HepG2 (cell line): ENCODE measurements around the gene DAB2IP. TPM values are rescaled to one million over a fixed set of nuclear protein-coding genes. Genes with fewer than 3 reads are reported as not detected.

Source experiments
- HMGXB4 ChIP-seq, 2 experiments: sonication (generic) in 1 of 2; formaldehyde crosslinking in 1 of 2; IDR thresholded peaks; 2 replicates each; pipeline versions ENCODE4 v1.4.0 to v1.6.1; 2018 to 2020; ENCODE audit warnings: missing genetic modification reagents in 2 of 2, borderline replicate concordance in 1 of 2, low read depth in 1 of 2, mild to moderate bottlenecking in 1 of 2, missing biosample characterization in 1 of 2
- KLF12 ChIP-seq: sonication (generic); formaldehyde crosslinking; IDR thresholded peaks from 2 replicates; pipeline ENCODE4 v1.4.0; 2020; ENCODE audit warnings: missing genetic modification reagents, borderline replicate concordance
- KLF9 ChIP-seq: IDR thresholded peaks from 2 replicates; pipeline ENCODE4 v1.6.1; 2016; ENCODE audit warnings: low read depth
- NR3C1 ChIP-seq: sonication (generic); formaldehyde crosslinking; IDR thresholded peaks from 2 replicates; pipeline ENCODE4 v1.4.0; 2020; ENCODE audit warnings: missing genetic modification reagents
- SALL2 ChIP-seq: sonication (generic); formaldehyde crosslinking; IDR thresholded peaks from 2 replicates; pipeline ENCODE4 v1.8.1; 2023; ENCODE audit warnings: mild to moderate bottlenecking, missing genetic modification reagents, inconsistent platforms
- ZBTB7A ChIP-seq: sonication (generic); formaldehyde crosslinking; IDR thresholded peaks from 2 replicates; pipeline ENCODE4 v1.8.0; 2022; ENCODE audit warnings: mild to moderate bottlenecking, missing genetic modification reagents
- ZFX ChIP-seq: sonication (generic); formaldehyde crosslinking; IDR thresholded peaks from 2 replicates; pipeline ENCODE4 v1.4.0; 2020; ENCODE audit warnings: mild to moderate bottlenecking, low read depth, missing genetic modification reagents, moderate library complexity
- ZKSCAN1 ChIP-seq: fragments of 150-350 bp; IDR thresholded peaks from 2 replicates; pipeline ENCODE4 v1.6.1; 2014; ENCODE audit warnings: low read length
- ZNF180 ChIP-seq: sonication (generic); formaldehyde crosslinking; IDR thresholded peaks from 2 replicates; pipeline ENCODE4 v1.4.0; 2020; ENCODE audit warnings: low read depth, missing genetic modification reagents, borderline replicate concordance
- ZNF878 ChIP-seq: sonication (generic); formaldehyde crosslinking; IDR thresholded peaks from 2 replicates; pipeline ENCODE4 v1.8.1; 2023; ENCODE audit warnings: mild to moderate bottlenecking, missing genetic modification reagents, moderate library complexity
- polyA plus RNA-seq, 8 experiments: library from polyadenylated mRNA; depleted of rRNA in 3 of 8; stranded (reverse) in 7 of 8; unstranded in 1 of 8; fragments of >200 nt; fragmentation: Illumina TruSeq in 4 of 8; extraction: Trizol in 4 of 8; gene quantifications; 2 replicates each; pipeline versions ENCODE4 v1.2.1 to v1.2.3, GENCODE V29; 2011 to 2016; ENCODE audit warnings: low read depth in 4 of 8, missing spikeins in 1 of 8, mixed read lengths in 1 of 8; ENCODE audit not compliant: insufficient read depth in 1 of 8
- total RNA-seq, 5 experiments: library from RNA; depleted of rRNA; stranded (reverse); fragments of >200 nt; fragmentation: Illumina TruSeq; extraction: Trizol; gene quantifications; 2 replicates each; pipeline ENCODE4 v1.2.3, GENCODE V29; 2016; ENCODE audit warnings: low read depth in 1 of 5
- TF ChIP-seq, protein P1 (sequence below): IDR thresholded peaks from 2 replicates; pipeline ENCODE4 v1.6.1; 2016; ENCODE audit warnings: control low read depth
- TF ChIP-seq, protein P2 (sequence below): sonication (generic); formaldehyde crosslinking; IDR thresholded peaks from 2 replicates; pipeline ENCODE4 v1.4.0; 2020; ENCODE audit warnings: mild to moderate bottlenecking, missing genetic modification reagents
- TF ChIP-seq, protein P3 (sequence below): sonication (generic); formaldehyde crosslinking; IDR thresholded peaks from 2 replicates; pipeline ENCODE4 v1.5.1; 2020; ENCODE audit warnings: missing genetic modification reagents, mild to moderate bottlenecking, borderline replicate concordance
- TF ChIP-seq, protein P4 (sequence below): IDR thresholded peaks from 2 replicates; pipeline ENCODE4 v1.6.1; 2016; ENCODE audit warnings: low read depth, missing genetic modification reagents, missing compliant biosample characterization
- TF ChIP-seq, protein P5 (sequence below): IDR thresholded peaks from 2 replicates; pipeline ENCODE4 v1.6.1; 2016; ENCODE audit warnings: missing compliant biosample characterization, missing genetic modification reagents, borderline replicate concordance
- TF ChIP-seq, protein P6 (sequence below): sonication (generic); formaldehyde crosslinking; IDR thresholded peaks from 2 replicates; pipeline ENCODE4 v1.4.0; 2020; ENCODE audit warnings: missing genetic modification reagents

DAB2IP gene
- total and polyA plus RNA-seq, 2 of the 13 experiments (the other 11 are each of a cell fraction or from before 2014, with no cell fraction given): 25.3 to 37.9 TPM

DNA sequence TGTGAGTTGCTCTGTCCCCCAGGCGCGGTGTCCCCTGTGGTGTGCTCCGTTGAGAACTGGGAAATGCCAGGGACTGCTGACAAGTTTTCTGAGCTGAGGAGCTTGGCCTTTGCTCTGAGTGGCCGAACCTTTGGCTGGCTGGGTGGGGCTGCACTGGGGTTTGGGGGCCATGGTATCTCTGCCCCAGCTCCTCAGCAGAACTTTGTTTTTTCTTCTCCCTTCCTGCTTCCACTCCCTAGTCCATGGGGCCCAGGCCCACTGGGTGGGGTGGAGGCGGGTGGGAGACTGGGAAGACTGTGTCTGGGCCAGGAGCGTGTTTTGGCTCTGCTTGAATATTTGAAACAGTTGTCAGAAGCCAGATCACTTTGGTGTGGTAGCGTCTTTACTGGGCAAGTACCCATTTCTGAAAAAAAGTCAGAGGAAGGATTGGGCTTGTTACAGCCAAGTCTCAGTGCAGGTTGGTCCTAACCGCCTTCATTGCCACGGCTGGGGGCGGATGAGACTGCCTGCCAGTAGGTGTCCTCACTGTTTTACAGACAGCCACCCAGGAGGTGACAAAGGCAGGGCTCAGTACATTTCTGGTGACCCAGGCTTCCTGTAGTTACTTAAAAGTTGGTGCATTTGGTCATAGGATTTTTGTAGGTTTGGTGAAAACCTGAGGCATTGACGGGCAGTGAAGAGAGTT lies 92.7 kb downstream of the DAB2IP start (continued):
- TF ChIP-seq, protein P1, sequence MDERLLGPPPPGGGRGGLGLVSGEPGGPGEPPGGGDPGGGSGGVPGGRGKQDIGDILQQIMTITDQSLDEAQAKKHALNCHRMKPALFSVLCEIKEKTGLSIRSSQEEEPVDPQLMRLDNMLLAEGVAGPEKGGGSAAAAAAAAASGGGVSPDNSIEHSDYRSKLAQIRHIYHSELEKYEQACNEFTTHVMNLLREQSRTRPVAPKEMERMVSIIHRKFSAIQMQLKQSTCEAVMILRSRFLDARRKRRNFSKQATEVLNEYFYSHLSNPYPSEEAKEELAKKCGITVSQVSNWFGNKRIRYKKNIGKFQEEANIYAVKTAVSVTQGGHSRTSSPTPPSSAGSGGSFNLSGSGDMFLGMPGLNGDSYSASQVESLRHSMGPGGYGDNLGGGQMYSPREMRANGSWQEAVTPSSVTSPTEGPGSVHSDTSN (CRISPR knock-in tag): no peak
- TF ChIP-seq, protein P2, sequence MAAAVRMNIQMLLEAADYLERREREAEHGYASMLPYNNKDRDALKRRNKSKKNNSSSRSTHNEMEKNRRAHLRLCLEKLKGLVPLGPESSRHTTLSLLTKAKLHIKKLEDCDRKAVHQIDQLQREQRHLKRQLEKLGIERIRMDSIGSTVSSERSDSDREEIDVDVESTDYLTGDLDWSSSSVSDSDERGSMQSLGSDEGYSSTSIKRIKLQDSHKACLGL (CRISPR knock-in tag): no peak
- TF ChIP-seq, protein P3, sequence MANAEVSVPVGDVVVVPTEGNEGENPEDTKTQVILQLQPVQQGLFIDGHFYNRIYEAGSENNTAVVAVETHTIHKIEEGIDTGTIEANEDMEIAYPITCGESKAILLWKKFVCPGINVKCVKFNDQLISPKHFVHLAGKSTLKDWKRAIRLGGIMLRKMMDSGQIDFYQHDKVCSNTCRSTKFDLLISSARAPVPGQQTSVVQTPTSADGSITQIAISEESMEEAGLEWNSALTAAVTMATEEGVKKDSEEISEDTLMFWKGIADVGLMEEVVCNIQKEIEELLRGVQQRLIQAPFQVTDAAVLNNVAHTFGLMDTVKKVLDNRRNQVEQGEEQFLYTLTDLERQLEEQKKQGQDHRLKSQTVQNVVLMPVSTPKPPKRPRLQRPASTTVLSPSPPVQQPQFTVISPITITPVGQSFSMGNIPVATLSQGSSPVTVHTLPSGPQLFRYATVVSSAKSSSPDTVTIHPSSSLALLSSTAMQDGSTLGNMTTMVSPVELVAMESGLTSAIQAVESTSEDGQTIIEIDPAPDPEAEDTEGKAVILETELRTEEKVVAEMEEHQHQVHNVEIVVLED (CRISPR knock-in tag): 0 out of 2 replicates have a peak, but pooled peaks have one; percentile 52
- TF ChIP-seq KLF12 (no peak), ZFX (CRISPR knock-in tag) (peak; percentile 36; the same call in 1 of the 2 replicates), KLF9 (CRISPR knock-in tag) (no peak), ZNF180 (CRISPR knock-in tag) (no peak), HMGXB4 (CRISPR knock-in tag; IDR thresholded peaks at IDR 0.05; ENCODE audit: borderline replicate concordance in 1 of 2, low read depth in 1 of 2) (peak; percentile 68 to 82; a peak in 3 of 4 replicates), ZBTB7A (CRISPR knock-in tag) (no peak), ZKSCAN1 (no peak), NR3C1 (CRISPR knock-in tag) (no peak), ZNF878 (CRISPR knock-in tag) (no peak), SALL2 (no peak)
- TF ChIP-seq, protein P4, sequence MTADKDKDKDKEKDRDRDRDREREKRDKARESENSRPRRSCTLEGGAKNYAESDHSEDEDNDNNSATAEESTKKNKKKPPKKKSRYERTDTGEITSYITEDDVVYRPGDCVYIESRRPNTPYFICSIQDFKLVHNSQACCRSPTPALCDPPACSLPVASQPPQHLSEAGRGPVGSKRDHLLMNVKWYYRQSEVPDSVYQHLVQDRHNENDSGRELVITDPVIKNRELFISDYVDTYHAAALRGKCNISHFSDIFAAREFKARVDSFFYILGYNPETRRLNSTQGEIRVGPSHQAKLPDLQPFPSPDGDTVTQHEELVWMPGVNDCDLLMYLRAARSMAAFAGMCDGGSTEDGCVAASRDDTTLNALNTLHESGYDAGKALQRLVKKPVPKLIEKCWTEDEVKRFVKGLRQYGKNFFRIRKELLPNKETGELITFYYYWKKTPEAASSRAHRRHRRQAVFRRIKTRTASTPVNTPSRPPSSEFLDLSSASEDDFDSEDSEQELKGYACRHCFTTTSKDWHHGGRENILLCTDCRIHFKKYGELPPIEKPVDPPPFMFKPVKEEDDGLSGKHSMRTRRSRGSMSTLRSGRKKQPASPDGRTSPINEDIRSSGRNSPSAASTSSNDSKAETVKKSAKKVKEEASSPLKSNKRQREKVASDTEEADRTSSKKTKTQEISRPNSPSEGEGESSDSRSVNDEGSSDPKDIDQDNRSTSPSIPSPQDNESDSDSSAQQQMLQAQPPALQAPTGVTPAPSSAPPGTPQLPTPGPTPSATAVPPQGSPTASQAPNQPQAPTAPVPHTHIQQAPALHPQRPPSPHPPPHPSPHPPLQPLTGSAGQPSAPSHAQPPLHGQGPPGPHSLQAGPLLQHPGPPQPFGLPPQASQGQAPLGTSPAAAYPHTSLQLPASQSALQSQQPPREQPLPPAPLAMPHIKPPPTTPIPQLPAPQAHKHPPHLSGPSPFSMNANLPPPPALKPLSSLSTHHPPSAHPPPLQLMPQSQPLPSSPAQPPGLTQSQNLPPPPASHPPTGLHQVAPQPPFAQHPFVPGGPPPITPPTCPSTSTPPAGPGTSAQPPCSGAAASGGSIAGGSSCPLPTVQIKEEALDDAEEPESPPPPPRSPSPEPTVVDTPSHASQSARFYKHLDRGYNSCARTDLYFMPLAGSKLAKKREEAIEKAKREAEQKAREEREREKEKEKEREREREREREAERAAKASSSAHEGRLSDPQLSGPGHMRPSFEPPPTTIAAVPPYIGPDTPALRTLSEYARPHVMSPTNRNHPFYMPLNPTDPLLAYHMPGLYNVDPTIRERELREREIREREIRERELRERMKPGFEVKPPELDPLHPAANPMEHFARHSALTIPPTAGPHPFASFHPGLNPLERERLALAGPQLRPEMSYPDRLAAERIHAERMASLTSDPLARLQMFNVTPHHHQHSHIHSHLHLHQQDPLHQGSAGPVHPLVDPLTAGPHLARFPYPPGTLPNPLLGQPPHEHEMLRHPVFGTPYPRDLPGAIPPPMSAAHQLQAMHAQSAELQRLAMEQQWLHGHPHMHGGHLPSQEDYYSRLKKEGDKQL (CRISPR knock-in tag): no peak
- TF ChIP-seq, protein P5, sequence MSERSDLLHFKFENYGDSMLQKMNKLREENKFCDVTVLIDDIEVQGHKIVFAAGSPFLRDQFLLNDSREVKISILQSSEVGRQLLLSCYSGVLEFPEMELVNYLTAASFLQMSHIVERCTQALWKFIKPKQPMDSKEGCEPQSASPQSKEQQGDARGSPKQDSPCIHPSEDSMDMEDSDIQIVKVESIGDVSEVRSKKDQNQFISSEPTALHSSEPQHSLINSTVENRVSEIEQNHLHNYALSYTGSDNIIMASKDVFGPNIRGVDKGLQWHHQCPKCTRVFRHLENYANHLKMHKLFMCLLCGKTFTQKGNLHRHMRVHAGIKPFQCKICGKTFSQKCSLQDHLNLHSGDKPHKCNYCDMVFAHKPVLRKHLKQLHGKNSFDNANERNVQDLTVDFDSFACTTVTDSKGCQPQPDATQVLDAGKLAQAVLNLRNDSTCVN: no peak
- TF ChIP-seq, protein P6, sequence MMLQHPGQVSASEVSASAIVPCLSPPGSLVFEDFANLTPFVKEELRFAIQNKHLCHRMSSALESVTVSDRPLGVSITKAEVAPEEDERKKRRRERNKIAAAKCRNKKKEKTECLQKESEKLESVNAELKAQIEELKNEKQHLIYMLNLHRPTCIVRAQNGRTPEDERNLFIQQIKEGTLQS: no peak
